RWPE2 (cell line): ENCODE measurements around the gene SERPINI1.

Experiments used
- ATAC-seq: fragments of 200-7000 bp; cut with Tn5 transposase; 3 replicates; pipeline ENCODE4 v1.9.1; 2021; ENCODE audit warnings: low read depth
- DNase-seq: peaks from one replicate; pipeline ENCODE4 v3.0.0-alpha.2; 2020; ENCODE audit warnings: low spot score
- H3K27ac ChIP-seq: fragments of 450-650 bp; 2 replicates; pipeline ENCODE4 v1.5.1; 2017; ENCODE audit warnings: mild to moderate bottlenecking; ENCODE audit not compliant: poor library complexity, severe bottlenecking
- H3K27me3 ChIP-seq: fragments of 250-450 bp; sonication (Bioruptor Pico); 2 replicates; pipeline ENCODE4 v1.5.1; 2021; ENCODE audit warnings: mild to moderate bottlenecking, moderate library complexity; ENCODE audit not compliant: insufficient read depth, poor library complexity, severe bottlenecking
- H3K36me3 ChIP-seq: fragments of 250-450 bp; sonication (Bioruptor Pico); 2 replicates; pipeline ENCODE4 v1.5.1; 2020; ENCODE audit warnings: low read depth, mild to moderate bottlenecking, moderate library complexity
- H3K4me1 ChIP-seq: fragments of 250-450 bp; sonication (Bioruptor Pico); 2 replicates; pipeline ENCODE4 v1.5.1; 2021; ENCODE audit warnings: mild to moderate bottlenecking, moderate library complexity; ENCODE audit not compliant: insufficient read depth, poor library complexity, severe bottlenecking
- H3K4me3 ChIP-seq: fragments of 250-450 bp; sonication (Bioruptor Pico); 2 replicates; pipeline ENCODE4 v1.5.1; 2021; ENCODE audit warnings: mild to moderate bottlenecking, moderate library complexity; ENCODE audit not compliant: severe bottlenecking
- H3K9me3 ChIP-seq: fragments of 250-450 bp; sonication (Bioruptor Pico); 2 replicates; pipeline ENCODE4 v1.5.1; 2021; ENCODE audit warnings: mild to moderate bottlenecking, moderate library complexity; ENCODE audit not compliant: severe bottlenecking
- TF ChIP-seq, protein P1 (sequence below): fragments of 450-650 bp; IDR thresholded peaks from one replicate; pipeline ENCODE4 v1.5.1; 2017; ENCODE audit warnings: mild to moderate bottlenecking, moderate library complexity; ENCODE audit not compliant: poor library complexity, severe bottlenecking

Gene SERPINI1

DNA sequence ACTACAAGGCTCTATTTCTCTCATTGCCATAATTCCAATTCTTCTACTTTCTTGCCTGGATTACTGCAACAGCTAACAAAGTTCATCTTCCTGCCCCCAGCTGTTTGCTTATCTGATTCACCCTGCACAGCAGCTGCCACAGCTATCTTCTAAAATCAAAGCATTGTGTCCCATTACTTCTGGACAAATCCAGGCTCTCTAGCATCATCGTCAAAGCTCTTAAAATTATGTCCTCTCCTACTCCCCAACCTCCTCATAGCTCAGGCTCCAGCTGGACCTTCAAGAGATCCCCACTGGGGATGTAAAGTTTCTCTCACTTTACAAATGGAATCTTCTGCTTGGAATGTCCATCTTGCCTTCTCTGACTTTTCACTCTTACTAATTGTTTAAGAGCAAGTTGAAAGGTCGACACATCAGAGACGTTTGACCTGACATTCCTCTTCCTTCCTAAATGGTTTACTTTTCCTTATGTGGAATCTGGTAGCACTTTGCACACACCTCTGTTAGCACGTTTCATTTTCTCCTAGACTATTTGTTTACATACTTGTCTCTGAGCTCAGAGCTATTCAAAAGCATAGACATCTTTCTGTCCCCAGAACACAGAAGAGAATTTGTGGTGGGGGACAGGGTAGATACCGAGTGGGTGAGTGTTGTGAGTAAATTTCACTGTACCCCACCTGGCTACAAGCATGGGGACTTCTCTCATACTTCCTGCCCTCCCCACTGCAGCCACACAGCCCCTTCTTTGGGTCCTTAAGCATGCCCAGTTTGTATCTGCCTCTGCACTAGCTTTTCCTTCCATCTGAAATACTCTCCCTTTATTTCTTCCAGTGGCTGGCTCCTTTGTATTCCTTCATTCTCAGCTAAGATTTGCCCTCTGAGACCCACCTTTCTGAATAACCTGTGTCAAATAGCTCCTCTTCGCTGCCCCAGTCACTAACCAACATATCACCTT lies 77.9 kb downstream of the SERPINI1 start:
- DNase-seq (no peak), ATAC-seq (no peak)
- Histone ChIP-seq H3K27me3 (no peaks in the 10 kb centered on the region), H3K9me3 (no peaks in the 10 kb centered on the region), H3K27ac (no peak overlapping the region), H3K36me3 (no peaks in the 10 kb centered on the region), H3K4me1 (no peaks in the 10 kb centered on the region), H3K4me3 (no peak overlapping the region)
- TF ChIP-seq, protein P1, sequence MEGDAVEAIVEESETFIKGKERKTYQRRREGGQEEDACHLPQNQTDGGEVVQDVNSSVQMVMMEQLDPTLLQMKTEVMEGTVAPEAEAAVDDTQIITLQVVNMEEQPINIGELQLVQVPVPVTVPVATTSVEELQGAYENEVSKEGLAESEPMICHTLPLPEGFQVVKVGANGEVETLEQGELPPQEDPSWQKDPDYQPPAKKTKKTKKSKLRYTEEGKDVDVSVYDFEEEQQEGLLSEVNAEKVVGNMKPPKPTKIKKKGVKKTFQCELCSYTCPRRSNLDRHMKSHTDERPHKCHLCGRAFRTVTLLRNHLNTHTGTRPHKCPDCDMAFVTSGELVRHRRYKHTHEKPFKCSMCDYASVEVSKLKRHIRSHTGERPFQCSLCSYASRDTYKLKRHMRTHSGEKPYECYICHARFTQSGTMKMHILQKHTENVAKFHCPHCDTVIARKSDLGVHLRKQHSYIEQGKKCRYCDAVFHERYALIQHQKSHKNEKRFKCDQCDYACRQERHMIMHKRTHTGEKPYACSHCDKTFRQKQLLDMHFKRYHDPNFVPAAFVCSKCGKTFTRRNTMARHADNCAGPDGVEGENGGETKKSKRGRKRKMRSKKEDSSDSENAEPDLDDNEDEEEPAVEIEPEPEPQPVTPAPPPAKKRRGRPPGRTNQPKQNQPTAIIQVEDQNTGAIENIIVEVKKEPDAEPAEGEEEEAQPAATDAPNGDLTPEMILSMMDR = no peak

DNA sequence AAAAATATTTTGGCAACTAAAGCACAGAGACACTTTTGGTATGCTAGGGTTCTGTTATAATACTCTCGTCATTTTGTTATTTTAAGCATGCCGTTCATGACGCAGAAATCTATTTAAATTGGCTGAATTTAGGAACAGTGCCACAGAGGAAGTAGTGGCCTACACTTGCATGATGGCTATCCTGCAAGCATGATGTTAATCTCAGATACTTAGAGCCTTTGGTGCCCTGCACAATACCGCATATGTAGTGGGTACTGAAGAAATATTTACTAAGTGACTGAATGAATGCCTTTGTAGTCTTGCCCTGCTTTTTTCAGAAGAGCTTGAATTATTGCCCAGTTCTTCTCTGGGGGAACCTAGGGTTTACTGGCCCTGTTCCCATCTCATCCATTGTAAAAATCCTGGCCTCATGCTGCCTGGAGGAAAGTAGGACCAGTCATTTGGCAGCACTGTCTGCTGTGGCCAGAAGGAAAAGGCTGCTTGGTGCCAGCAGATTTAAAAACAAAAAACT lies 79.0 kb downstream of the SERPINI1 start:
- DNase-seq = no peak
- Histone ChIP-seq H3K4me3 (no peak overlapping the region), H3K4me1 (no peaks in the 10 kb centered on the region), H3K36me3 (no peaks in the 10 kb centered on the region), H3K27ac (no peak overlapping the region), H3K9me3 (no peaks in the 10 kb centered on the region), H3K27me3 (no peaks in the 10 kb centered on the region)
- no peak for ATAC-seq
- TF ChIP-seq, protein P1 = no peak

DNA sequence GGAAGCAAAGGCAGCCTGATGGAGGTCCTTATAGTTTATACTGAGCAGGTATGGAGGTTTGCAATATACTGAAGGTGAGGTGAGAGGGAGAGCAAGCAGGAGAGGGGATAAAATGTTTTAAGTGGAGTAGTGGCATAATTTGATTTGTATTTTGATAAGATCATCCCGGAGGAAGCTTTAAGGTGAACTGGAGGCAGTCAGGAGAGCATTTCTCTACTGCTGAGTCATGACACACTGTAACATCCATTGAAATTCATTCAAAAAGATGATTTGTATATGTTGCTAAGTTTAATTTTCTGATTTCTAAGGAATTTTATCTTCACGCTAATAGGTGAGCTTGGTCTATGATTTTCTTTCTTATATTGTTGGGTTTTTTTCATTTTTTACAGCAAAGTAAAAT lies 81.4 kb downstream of the SERPINI1 start:
- H3K4me3 ChIP-seq = no peak overlapping the region
- TF ChIP-seq, protein P1 = no peak
- H3K9me3 ChIP-seq = no peaks in the 10 kb centered on the region
- H3K27me3 ChIP-seq = no peaks in the 10 kb centered on the region
- no peak overlapping the region for H3K27ac ChIP-seq
- H3K36me3 ChIP-seq = no peaks in the 10 kb centered on the region
- ATAC-seq (no peak), DNase-seq (no peak)
- H3K4me1 ChIP-seq = no peaks in the 10 kb centered on the region

DNA sequence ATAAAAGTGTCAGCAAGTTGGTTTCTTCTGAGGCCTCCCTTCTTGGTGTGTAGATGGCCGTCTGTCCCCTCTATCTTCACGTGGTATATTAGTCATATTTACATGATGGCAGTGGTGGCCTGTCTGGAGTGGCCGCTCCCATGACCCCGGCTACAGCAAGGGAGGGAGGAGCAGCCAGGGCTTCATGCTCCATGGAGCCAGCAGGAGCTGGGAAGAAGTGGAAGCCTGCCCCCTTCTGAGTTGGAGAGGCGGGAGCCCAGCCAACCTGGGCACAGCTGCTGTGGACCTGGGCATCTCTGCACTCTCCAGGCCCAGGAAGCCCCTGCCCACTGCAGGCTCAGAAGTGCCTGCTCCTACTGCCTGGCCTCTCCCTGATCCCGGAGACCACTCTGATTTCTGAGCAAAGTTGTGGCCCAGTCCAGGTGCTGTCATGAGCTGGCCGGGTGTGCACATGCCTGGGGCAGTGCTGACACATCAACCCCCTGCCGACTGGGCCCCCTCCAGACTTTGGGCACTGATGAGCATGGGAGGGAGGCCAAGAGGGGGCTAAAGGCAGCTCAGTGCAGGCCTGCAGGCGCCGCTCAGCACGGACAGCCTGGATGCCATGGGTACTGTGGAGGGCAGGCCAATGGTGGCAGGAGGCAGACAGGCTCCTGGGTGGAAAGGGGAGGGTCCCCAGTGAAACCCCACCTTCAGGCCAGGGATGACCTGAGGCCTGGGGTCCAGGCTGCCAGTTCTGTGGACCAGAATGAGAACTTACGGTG lies 84.8 kb downstream of the SERPINI1 start:
- TF ChIP-seq, protein P1 = no peak
- no peaks in the 10 kb centered on the region for H3K4me1 ChIP-seq
- no peaks in the 10 kb centered on the region for H3K27me3 ChIP-seq
- ATAC-seq = no peak
- no peak overlapping the region for H3K27ac ChIP-seq
- no peak for DNase-seq
- H3K4me3 ChIP-seq = no peak overlapping the region
- H3K36me3 ChIP-seq = no peaks in the 10 kb centered on the region
- H3K9me3 ChIP-seq = no peaks in the 10 kb centered on the region
